ENCODE data around the gene RPS17.
"Not testable (repeated sequence)": the region's sequence is repeated elsewhere in the genome, so short reads cannot be mapped to it uniquely, and the experiment has no call there.

The RPS17 gene

GRCh38 chr15:82545478-82545877 is 5.2 kb upstream of the RPS17 start:
- no peak for DNase-seq

DNA sequence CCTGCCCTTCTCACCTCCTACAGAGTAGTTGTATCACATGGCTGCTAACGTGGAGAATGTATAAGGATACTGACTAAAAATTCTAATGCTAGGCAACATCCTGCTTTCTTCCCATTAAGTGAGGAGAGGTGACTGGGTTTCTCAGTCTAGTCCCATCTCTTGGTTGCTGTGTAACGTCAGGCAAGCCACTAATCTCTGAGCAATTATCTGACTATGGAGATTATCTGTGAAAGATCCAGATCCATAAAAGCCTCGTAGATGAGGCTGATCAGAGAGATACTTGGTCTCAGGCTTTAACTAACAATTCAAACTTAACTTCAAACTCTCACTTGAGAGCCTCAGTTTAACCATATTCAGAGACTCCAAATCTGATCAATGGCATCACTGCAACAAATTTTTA is 4.7 kb upstream of the RPS17 start:
- DNase-seq, result no peak

- no peak for DNase-seq
Observed at GRCh38 chr15:82544431-82544830, 4.2 kb upstream of the RPS17 start.

DNA sequence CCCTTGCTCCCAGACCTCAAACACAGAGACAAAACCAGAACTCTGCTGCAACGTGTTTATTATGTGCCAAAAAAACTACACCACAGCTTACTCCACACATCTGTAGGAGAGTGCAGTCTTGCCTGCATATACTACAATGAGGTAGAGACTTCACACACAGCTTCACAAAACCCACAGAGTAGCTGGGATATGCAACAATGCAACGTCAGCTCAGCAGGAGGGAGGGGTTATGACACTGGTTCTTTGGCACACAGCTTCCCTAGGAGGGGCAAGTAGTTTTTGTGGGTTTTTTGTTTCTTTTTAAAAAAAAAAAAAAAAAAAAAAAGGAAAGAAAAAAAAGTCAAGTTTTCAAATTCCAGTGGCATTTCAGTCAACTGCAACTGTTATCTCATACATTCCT is 2.9 kb upstream of the RPS17 start:
- DNase-seq, result no peak

DNA sequence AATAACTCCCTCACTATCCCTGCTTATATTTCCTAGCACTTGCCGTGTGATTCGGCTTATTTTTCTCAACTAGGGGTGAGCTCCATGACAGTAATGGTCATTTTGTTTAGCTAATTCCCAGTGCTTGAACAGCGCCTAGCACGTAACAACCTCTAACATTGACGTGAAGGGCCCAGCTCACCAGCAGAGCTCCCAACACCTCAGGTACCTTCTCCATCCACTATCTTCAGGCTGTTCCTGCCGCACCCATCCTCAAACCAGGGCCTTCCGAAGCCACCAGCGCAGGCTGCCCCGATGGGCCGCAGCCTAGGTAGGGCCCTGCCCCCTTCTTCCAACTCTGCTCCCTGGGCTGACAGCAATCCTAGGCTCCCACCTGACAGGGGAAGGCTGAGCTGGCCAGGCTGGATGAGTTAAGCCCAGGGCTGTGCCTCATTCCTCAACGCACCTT is 751 bp upstream of the RPS17 start:
- no peak for DNase-seq

DNA sequence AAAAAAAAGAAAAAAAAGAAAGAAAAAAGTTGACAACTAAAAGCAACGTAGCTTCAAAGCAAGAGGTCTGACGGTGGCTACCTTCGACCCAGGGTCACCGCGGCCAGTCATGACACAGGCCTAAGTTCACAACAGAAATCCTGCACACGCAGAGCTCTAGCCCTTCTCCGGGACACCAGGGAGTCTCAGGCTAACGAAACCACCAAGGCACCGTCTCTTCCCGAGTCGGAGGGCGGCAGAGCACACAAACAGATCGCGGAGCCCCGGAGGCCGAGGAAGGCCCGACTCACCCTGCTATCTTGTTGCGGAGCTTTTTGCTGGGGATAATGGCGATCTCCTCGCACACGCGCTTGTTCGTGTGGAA is 584 bp downstream of the RPS17 start:
- DNase-seq, result no peak

DNA sequence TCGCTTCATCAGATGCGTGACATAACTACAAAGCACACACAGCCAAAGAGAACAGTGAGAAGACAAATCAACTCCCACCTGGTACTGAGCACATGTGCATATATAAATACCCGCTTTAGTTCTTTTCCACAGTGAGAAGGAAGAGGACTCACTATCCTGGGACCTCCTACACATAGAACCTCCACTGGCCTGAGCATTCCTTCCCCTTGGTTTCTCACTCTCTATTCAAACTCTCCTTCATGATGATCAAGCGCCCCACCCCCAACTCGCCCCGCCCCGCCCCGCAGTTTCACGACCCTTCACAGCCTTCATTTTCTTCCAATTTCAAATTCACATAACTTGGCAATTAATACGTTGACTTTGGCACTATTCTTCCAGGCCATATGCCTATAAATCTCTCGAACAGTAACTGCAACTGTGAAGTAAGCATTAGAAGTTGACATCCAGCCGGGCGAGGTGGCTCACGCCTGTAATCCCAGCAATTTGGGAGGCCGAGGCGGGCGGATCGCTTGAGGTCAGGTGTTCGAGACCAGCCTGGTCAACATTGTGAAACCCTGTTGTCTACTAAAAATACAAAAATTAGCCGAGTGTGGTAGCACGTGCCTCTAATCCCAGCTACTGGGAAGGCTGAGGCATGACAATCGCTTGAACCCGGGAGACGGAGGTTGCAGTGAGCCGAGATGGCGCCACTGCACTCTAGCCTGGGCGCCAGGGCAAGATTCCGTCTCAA is 1.1 kb downstream of the RPS17 start:
- DNase-seq, result no peak

DNA sequence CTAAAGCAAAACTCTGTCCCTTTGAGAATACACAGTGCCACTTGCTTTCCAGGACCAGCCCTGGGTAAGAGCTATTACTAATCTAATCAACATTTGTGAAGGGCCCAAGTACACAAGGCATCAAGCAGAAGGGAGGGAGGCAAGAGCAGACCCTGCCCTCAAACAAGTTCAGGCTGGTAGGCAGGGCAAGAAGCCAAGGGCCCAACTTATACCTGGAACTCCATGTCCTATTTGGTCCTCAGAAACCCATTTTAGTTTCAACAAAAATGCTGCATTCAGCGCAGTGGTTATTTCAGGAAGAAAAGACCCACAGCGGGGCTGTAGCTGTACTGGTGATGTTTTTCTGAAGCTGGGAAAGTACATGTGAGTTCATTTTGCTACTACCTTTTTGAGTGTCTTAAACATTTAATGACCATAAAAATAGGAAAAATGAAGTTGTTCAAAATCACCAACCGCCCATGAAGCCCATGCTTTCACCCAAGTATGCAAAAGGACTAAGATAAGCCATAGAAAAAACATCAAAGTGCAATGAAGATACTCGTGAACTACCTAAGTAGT is 2.8 kb downstream of the RPS17 start:
- DNase-seq, result no peak

GRCh38 chr15:82536409-82537350 is 3.6 kb downstream of the RPS17 start:
- no peak for DNase-seq

DNA sequence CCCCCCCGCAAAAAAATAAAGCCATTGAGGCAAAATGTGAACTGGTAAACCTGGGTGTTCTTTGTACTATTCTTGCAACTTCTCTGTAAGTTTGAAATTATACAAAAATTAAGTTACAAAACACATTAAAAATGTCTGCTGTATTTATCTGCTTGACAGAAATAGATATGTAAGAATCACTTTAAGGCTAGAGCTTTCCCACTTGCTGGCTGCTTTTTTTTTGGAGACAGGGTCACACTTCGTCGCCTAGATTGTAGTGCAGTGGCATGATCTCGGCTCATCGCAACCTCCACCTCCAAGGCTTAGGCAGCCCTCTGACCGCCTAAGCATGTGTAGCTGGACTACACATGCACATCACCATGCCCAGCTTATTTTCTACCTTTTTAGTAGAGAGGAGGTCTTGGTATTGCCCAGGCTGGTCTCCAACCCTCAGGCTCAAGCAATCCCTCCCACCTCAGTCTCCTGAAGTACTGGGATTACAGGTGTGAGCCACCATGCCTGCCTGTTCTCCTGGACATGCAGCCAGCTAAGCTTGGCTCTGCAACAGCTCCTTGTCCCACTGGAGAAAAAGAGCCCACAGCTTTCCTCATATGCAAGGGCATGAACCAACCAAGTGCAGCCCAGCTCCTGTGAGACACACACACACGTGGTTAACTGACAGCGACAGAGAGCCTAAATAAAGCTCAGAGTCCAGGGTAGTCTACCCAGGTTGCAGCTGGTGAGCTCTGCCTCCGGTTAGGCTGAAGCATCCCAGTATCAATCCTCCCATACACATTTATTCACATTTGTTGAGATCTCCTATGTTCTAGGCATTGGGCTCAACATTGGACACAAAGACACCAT is 4.5 kb downstream of the RPS17 start:
- no peak for DNase-seq

DNA sequence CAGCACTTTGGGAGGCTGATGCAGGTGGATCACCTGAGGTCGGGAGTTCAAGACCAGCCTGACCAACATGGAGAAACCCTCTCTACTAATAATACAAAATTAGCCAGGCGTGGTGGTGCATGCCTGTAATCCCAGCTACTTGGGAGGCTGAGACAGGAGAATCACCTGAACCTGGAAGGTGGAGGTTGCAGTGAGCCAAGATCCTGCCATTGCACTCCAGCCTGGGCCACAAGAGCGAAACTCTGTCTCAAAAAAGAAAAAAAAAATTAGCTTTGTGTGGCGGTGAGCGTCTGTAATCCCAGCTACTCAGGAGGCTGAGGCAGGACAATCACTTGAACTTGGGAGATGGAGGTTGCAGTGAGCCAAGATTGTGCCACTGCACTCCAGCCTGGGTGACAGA is 5.1 kb downstream of the RPS17 start:
- not testable (repeated sequence) for DNase-seq

GRCh38 chr15:82534457-82534861 is 5.8 kb downstream of the RPS17 start:
- not testable (repeated sequence) for DNase-seq

DNA sequence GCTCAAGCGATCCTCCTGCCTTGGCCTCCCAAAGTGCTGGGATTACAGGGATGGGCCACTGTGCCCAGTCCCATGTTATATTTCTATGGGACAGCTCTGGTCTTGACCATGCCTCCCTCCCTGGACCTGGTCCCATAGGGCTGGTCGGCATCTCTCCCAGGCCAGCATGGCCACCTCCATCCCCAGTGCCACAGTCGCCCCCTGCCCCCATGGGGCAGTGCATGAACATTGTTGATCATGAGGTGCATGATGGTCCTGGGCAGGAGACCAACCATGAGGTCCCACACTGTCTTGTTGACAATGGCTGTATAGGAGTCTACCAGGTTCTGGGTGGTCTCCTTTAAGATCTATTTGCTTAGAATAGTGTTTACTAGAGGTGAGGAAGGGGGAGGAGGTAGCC is 6.5 kb downstream of the RPS17 start:
- no peak for DNase-seq

GRCh38 chr15:82532991-82533481 is 7.2 kb downstream of the RPS17 start:
- no peak for DNase-seq

DNA sequence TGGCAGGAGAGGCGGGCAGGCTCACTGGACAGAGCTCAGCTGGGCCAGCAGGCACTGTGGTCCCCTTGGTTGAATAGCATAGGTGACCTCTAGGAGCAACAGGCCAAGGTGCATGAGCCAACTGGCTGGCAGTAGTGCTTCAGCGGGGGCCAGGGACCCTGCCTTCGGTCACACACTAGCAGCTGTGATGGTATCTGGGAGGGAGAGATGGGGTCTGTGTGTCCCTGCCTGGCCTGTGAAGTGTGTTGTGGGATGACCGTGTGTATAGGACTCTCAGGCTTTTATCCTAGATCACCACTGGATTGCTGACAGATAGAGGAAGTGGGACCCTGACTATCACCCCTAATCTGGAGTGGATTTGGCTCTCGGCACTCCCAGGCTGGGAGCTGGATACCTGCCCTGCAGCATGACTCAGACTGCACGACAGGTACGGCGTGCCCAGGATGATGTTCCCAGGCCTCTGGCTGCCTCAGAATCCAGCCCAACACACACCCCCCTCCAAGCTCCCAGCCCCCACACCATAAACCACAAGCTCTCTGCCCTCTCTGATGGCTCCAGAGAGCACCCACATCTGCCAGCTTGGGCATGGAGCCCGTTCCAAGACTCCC is 7.8 kb downstream of the RPS17 start:
- DNase-seq, result no peak

DNA sequence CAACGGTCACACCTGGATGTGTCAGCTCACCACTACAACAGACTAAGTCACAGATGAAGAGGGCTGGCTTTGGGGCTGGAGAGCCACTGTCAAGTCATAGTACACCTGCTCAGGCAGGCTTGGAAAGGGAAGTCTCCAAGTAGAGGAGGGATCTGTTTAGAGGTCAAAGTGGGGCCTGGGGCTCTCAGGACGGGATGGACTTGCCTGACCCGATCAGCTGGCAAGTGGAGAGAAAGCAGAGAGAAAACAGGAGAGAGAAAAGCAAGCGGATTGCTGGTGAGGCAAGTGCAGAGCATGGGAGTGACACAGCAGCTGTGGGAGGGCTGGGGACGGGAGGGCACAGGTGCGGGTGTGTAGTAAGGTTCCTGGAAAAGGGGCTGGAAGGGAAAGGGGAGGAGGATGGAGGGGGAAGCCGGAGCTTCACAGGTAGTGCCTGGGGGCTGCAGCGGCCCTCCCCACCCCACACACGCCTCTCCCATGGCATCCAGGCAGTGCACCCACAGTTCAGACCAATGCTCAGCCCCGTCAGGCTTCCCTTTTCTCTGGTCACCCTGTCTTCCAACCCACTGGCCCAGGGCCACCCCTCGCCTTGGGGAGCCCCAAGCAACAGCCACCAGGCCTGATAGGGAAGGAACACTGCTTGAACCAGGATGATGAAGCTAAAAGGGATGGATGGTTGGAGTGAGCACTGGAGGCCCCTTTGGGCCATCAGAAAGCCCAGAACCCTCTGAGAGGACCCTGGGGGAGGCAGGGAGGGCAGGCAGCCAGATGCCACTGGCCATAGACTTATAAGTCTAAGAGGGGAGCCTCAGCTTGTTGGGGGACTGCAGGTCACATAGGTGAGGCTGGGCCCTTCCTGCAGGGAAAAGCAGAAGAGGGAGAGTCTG is 8.5 kb downstream of the RPS17 start:
- DNase-seq, result no peak

DNA sequence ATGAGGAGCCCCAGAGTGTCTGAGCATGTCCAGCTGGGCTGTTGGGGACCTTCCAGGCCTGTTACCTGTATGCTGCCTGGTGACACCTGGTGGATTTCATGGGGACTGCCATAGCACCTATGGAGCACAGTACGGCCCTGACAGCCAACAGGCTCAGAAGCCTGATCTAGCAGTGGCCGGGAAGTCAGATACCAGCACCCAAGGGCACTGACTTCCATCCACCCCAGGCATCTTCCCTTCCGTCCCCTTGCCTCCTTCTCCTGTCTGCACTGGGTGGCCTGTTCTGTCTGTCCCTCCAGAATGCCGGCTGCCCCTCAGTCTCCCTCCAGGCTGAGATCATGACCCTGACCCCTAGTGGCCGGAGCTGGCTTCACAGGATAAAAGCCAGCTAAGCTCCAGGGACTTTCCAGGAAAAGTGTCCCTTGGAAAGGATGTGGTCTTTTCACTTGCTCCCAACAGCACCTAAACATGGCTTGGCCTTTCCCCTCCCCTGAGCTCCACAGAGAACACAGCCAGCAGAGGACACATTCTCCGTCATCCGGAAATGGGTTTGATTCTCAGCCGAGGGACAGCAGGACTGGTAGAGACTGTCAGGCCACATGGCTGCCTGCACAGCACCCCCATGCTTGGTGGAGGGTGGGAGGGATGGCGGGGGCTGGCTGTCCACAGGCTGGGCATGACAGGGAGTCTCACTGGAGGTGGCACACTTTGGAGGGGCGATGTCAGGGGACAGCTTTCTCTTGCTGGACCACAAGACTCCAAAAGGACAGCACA is 9.5 kb downstream of the RPS17 start:
- DNase-seq, result no peak

DNA sequence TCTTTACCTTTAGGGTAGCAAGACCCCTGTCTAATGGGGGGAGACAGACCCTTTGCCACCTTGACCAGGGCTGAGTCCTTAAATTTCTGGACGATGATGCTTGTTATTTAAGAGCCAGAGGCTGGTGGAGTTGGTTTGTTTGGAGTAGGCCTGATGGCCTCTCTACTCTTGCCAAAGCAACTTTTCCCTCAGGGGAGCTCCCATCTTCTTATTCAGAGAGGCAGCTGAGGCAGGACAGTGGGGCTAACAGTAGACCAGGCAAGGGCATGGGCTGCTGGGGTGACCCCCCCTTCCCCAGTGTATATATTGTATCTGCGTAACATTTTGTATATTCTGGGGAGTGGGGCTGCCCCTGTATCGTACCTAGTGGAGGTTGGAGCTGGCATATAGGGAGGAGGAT is 10.3 kb downstream of the RPS17 start:
- DNase-seq, result no peak

GRCh38 chr15:82513587-82513986 is 26.7 kb downstream of the RPS17 start:
- DNase-seq, result not testable (repeated sequence)

GRCh38 chr15:82507693-82508092 is 32.6 kb downstream of the RPS17 start:
- DNase-seq, result not testable (repeated sequence)
